DMS153 treated with DMSO at 0.1 percent for 48 hours (cell line): ENCODE measurements around the gene MLIP.
"Not testable (repeated sequence)": the region's sequence is repeated elsewhere in the genome, so short reads cannot be mapped to it uniquely, and the experiment has no call there.

Source experiments
- DNase-seq: peaks from one replicate; lab custom pipeline; 2025; ENCODE audit not compliant: unreplicated experiment; lab: John Stamatoyannopoulos, UW

Gene MLIP

DNA sequence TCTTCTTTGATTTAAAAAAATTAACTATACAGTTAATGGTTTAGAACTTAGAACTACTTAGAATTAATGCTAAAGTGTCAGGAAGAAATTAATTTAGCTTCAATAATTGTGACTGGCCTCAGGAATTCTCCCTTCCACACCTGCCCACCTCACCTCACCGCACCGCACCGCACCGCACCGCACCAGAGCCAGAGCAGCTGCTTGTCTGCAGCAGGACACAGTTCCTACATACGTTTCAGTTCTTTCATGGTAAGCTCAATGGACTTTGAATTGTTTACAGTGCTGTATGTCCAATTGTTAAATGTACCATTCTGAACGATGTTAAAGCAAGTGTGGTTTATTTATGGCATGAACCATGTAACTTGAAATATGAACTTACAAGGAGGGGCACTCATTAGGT is 98.7 kb downstream of the MLIP start:
- not testable (repeated sequence) for DNase-seq

DNA sequence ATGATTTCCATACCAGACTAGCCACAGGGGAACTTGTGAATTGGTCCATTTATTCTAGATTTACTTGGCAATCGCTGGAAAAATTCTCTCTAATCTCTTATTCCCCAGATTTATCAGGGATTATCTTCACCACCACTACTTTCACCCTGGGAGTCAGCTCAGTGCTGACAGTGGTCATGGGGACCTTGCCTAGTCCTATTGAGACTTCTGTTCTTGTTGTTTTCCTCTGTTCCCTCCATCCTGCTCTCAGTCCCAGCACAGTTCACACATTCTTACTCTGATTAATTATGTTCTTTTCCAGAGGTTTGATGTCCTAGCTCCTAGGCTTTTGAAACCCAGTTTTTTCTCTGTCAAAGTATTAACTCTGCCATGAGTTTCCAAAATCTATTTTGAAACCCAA is 103.0 kb downstream of the MLIP start:
- DNase-seq, result no peak

DNA sequence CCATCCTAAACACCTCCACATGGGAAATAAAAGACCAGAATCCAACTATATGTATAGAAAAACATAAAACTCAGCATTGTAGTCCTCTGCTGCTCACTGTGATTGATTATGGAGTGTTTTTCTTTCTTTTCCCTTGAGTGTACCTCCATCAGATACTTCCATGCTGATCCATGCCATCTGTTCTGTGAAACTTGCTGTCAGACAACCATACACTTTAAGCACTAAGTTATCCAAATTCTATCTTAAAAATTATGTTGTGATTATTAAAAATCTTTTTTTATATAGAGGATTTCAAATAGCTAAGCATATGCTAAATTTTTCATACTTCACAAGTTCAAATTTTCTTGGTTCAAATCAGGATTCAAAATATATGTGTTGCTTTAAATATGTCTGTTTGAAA is 105.1 kb downstream of the MLIP start:
- DNase-seq, result no peak

DNA sequence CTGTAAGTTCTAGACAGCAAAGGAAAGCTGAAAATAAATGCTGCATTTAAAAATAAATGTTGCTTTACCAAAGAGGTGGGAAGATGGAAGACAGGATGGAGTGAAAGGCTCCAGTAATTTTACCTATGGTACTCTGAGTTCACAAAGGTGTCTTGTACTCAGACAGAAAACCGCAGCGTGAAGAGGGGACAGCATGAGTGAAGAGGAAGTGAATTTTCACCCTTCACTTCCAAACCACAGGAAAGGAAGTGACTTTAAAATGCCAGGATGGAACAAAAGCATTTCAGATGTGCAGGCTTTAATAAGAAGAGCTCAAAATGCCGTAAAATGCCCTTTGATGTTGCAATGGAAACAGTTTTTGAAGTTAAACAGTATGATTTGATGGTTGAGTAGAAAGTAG is 105.8 kb downstream of the MLIP start:
- no peak for DNase-seq

DNA sequence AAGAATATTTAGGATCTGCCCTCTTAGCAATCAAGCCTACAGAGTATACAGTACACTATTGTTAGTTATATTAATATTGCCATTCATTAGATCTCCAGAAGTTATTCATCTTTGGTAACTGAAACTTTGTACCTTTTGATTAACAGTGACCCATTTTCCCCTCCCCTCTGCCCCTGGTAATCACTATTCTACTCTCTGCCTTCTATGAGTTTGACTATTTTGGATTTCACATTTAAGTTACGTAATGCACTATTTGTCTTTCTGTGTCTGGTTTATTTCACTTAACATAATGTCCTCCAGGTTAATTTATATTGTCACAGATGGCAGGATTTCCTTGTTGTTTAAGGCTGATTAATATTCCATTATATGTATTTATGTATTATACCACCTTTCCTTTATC is 111.0 kb downstream of the MLIP start:
- DNase-seq, result no peak

DNA sequence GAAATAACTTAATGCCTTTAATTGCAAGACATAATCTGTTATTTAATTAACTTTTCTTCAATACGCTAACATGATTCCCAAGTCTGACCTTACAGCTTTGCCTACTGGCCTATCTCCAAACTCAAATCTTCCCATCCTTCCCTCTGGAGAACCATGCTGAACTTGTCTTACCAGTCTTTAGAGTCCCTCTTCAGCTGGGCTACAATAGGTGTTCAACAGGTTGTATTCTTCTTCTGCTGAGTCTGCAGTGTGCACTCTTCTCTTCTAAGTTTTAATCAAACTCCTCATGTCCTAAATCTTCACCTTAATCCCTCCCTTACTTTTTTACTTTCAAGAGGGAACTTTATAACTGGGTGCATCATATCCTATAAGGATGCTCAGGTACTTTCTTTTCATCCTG is 121.5 kb downstream of the MLIP start:
- DNase-seq, result no peak

DNA sequence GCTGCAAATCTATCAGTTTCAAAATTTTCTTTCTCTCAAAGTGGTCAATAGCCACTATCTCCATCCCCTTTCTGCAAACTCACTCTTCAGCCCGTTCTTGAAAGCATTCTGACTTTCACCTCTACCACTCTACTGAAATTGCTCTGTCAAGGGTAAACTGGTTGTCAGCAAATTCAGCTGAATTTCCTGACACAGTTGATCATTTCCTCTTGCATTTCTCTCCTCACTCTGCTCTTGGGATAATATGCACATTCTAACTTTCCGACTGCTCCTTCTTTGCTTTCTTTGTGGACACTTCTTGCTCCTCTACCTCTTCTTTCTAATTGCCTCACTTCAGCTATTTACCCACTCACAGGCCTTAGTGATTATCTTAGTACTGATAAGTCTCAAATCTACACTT is 123.3 kb downstream of the MLIP start:
- DNase-seq, result no peak

DNA sequence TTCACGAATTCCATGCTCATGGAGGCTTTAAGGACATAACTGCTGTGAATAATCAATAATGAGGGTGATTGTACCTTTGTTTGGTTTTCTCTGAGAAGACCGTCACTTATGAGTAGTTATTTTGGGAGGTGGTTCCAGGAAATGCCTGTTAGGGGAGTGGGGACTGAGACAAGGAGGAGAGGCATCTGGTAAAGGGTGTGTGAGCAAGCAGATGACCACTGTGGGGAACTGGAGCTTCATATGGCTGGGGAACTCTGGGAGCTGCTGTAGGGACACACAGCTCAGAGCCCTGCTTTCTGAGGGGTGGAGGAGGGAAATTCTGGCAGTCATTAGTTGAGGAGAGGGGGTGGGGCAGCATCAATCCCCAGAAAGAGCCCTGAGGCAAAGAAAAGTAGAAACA is 125.7 kb downstream of the MLIP start:
- DNase-seq, result no peak

DNA sequence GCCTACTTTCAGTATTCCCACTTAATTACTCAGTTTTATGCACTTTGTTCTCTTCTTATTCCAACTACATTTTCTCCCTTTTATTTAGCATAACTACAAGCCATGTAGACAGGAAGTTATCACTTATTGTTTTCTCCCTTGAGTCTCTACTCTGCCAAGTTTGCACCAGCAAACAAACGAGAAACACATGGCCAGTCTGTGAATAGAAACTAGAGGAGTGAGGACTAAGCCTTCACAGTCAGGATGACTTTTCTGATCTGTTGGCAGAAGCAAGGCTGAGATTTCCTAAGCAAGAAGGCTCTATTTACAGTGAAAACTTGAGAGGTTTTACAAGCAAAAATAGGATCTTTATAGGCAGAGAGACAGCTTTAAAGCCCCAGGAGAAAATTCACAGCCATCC is 127.2 kb downstream of the MLIP start:
- no peak for DNase-seq

DNA sequence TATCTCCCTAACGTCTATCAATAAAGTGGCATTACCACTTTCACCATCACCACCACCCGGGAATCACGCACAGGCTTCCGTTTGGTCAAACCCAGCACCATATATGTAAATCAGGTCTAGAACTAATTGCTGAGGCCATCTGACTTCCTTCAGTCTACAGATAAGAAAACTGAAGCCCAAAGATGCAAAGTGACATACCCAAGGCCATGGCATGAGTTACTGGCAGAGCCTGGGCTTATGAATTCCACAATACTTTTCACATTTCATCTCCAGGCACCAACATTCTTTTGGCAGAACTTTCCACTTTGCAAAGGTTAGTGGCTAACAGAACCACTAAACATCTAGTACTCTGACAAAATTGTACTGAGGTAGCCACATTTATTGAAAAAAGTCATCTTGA is 132.5 kb downstream of the MLIP start:
- DNase-seq, result no peak

DNA sequence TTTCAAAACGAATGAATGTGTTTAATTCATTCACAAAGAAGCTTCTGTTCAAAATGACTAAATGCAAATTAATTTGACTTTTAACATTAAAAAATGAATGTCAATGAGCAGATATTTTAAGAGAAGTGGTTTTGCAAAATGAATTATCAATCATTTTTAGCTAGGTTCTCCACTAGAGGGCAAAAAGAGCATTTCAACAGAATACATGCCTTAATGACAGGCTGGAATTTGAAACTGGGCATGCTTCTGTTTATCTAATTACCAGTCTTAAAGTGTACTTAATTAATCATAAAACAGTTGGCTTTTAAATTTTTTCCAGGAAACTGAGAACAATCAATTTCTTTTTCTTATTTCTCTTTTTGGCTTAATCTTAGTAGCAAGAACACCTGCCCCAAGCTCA is 133.2 kb downstream of the MLIP start:
- no peak for DNase-seq

DNA sequence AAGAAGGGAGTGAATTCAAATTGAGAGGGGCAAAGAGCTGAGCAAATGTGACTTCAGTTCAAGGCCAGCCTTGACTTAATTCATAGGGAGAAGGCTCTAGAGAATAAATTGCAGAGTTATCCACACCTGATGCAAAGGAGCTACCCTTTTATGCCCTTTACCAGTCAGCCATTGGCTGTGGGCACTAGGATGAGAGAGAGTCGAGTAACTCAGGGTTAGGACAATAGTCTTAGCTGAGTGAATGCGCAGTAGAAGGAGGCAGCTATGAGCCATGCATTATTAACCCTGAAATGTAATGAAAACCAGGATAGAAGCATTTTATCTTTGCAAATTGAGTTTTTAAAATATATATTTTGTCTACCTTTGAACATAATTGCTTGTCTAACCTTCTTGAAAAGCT is 134.0 kb downstream of the MLIP start:
- DNase-seq, result no peak

DNA sequence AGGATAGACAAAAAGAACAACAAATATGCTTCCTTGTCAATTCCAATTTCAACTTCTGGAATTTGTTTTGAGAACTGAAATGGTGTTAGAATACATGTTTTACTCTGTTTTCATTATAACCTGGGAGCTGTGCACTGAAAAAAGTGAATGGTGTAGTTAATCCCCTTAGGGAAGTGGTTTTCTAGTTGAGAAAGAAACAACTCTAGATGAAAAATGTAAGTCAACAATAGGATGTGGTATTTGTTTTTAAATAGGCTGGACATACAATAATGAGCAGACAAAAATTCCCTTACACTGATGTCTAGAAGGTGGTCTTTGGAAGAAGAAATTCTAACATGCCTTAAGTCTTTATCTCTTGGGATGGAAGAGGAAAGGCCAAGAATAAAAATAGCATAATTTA is 137.1 kb downstream of the MLIP start:
- DNase-seq, result no peak

DNA sequence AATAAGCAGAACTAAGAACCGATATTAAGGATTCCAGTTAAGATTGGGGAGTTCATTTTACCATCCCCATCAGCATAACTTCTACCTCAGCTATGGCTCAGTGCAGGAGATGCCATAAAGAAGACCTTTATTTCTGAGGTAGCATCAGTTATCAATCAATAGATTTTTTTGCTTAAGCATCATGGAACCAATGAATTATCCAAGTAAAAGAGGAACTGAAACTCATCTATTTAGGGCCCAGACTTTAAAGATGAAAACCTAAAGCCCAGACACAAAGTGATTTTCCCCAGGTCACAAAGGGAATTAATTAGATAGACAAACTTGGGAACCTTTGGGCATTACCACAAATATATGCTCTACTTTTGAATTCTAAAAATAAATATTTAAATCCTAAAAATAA is 137.8 kb downstream of the MLIP start:
- DNase-seq, result no peak

DNA sequence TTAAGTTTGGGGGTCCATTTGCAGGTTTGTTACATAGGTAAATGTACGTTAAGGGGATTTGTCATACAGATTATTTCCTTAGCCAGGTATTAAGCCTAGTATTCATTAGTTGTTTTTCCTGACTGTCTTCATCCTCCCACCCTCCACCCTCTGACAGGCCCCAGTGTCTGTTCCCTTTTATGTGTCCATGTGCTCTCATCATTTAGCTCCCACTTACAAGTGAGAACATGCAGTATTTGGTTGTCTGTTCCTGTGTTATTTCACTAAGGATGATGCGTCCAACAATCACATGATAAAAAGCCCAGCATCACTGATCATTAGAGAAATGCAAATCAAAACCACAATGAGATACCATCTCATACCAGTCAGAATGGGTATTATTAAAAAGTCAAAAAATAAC is 138.6 kb downstream of the MLIP start:
- not testable (repeated sequence) for DNase-seq

DNA sequence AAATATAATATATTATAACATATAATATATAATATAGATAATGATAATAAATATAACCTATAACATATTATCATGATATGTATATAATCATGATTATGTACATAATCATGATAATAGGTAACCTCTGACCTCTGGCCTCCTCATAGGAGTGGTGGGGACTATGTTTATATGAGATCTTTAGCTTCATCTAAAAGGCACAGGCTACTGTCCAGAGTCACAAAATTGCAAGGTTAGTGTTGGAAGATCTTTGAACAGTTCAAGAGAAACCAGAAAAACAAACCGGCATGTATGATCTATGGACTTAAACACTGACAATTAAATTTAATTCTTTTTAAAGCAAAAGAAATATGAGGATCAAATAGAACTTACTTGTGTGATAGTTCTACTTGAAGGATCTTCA is 141.3 kb downstream of the MLIP start:
- no peak for DNase-seq

DNA sequence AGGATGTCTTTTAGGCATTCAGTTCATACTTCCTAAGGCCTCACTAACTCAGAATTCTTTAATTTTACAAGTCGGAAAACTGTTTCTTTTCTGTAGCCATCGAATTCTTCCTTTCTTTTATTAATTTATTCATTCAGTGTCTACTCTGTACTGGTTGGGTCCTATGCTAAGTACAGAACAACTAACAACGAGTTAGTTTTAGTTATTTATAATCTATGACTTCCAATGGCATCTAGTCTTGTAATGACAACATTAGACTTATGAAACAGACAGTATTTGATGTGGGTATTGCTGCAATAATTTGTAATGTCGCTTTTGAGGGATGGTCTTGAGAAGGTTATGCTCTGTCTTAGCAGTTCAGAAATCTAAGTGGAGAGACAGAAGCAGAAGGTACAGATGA is 141.7 kb downstream of the MLIP start:
- DNase-seq, result no peak

DNA sequence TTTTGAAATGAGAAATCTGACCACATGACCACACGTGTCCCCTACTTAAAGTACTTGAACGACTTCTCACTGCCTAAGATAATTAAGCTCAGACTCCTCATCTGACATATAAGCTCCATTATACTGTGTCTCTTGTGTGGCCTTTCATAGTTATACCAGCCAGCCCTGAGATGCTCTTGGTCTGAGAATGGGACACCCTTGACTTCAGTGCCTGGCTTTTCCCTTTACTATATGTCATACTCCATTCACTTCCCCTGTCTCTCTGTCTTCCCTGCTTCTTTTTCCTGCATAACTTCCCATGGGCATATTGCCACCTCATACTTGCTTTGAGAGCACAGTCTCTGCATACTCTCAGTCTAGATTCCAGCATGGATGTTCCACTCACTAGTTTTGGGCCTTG is 143.6 kb downstream of the MLIP start:
- no peak for DNase-seq

DNA sequence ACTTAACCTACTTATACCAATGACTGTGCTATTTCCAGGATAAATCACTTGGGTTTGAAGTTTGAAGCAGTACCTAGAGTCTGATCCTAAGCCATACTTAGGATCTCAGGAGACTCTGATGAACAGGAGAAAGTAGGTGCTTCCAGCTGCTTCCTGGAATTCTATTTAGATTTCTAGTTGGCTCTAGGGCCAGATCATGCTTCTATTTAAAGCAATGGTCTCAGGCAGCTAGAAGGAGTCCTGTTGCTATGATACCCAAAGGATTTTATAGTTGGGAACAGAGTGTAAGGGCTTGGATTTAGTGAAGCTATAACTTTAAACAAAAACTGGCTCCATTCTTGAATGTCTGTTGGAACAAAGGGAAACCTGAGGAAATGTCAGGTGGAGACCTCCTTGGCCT is 144.6 kb downstream of the MLIP start:
- no peak for DNase-seq

DNA sequence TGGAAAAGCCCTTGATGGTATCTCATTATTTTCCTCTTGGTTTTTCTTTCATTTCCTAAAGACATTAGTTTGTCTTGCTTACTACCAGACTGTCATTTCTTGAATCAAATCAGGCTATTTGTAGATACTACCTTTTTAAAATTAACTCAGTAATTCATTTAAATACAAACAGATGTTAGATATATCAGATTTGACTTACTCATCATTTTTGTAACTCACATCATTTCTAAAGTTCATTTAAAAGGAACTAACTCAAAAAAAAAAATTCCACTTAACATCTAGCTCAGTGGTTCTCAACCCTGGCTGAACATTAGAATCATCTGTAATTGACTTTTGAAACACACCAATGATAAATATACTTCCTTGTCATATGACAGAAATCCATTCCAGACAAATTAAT is 148.8 kb downstream of the MLIP start:
- DNase-seq, result no peak

DNA sequence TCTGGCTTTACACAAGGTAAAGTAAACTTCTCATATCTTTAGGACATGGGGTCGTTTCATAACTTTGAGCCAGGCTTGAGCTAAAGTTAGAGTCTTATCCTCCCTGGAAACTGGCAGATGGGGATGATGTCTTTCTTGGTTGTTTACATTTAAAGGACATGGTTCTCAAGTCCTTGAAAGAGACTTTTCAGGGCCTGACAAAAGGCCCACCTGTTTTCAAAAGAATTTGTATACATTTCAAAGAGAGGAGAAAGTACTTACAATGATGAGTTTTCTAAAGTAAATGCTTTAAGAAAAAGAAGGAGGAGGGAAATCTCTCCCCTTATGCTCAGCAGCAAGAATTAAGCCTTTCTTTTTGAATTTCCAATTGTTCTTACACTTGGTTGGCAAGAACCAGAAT is 151.3 kb downstream of the MLIP start:
- DNase-seq, result no peak

DNA sequence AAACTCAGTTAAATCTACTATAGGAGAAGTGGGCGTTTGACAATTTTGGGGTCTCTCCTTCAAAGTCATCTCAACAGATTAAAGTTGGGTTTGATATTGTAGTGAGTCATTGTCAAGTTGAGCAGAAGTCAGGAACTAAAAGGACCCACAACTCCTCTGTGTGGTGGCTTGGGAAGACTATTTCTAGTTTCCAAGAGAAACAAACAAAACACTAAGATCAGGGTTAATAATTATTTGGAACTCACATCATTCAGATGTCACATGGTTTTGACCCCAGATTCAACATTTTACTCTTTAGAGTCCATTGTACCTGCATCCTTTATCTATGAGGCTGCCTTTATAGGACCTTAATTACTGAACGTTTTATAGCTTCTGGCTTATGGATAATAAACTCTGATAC is 151.7 kb downstream of the MLIP start:
- no peak for DNase-seq

DNA sequence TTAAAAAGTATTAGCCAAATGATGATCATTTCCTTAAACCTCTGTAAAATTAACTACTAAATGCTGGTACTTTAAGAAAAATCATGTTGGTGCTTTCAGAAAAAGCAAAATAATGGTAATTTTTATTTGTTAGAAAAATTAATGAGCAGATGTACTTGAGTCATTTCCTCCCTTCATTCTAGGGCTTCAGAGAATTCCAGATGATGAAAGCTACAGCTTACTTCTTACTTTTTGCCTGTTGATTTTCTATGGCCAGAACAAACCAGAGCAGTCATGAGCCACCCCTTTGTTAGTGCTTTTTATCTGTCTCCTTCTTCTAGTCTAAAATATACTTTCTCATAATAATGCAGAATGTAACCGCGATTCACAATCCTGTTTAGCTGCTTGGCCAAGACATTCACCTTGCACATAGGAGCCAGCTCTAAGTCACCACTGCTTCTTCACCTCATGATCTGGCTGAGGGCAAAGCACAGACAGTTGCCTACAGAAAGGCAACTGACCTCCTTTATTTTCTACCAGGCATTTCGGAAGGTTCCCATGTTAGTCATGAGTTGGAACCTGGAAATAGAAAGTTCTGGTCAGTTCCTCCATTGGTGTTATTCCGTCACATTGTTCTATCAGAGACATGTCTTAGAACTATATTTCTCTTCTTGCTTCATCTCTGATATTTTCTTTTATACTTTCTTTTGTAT is 153.5 kb downstream of the MLIP start:
- DNase-seq, result no peak
